Jurkat, Clone E6-1 (cell line): ENCODE results near the gene ZNF555. TPM values are rescaled to one million over a fixed set of nuclear protein-coding genes. Genes with fewer than 3 reads are reported as not detected.
"Not testable (repeated sequence)": the region's sequence is repeated elsewhere in the genome, so short reads cannot be mapped to it uniquely, and the experiment has no call there.

Experiments used
- DNase-seq: peaks from one replicate; pipeline ENCODE4 v3.0.0-alpha.2; 2011; ENCODE audit warnings: low read depth, low spot score
- H3K4me3 ChIP-seq: 2 replicates; pipeline ENCODE4 v1.5.1; 2011; ENCODE audit warnings: mild to moderate bottlenecking, low read length, control low read depth, moderate library complexity
- polyA plus RNA-seq: library from polyadenylated mRNA; unstranded; fragments of >200 nt; gene quantifications from one replicate; pipeline ENCODE4 v1.2.1, GENCODE V29; 2012; ENCODE audit warnings: missing spikeins; ENCODE audit not compliant: insufficient read length, insufficient read depth

ZNF555 gene
- polyA plus RNA-seq: 5.2 TPM

DNA sequence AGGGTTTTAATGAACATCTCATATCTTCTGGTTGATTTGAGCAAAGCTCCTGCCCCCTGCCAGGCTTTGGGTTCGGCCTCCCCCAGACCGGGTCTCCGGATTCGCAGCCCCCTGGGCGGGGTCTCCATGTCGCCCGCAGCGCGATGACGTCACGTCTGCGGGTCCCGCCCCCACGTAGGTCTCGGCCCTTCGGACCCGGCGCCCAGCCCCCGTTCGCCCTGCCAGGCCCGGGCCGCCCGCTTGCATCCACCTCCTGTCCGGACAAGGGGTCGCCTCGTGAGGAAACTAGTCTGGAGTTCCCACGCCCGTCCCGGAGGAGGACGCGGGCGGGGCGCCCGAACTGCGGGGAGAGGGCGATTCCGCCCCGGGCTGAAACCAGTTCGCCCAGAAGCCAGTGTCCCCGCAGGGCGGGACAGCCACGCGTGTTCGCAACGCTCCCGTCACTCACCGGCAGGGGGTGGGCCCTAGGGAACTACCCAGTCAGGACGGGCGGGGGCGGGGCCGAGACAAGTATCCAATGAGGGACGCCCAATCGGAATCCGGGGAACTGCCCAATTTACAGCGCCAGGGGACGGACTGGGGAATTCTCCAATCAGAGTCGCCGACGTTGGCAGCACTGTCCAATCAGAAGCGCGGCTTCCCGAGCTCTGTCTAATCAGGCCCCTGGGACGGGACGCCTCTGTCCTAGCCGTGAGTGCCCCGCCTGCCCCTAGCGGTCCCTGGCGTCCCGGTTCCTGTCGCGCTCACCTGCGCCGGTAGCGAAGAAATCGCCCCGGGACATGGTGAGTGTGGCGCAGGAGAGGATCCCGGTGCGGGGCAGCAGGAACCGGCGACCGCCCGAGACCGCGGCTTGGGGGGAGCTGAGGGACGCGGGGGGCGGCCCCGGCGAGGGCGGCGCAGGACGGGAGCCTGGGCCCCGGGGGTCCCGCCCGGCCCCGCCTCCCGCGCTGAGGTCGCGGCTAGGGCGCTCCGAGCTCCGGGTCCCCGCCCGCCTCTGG lies at the start of gene ZNF555:
ZNF555 (plus strand) TSS at position 682 of the 998 bp plus-strand sequence; CDS start at position 780, 98 bp downstream.
- H3K4me3 ChIP-seq: peak within 1 kb of the TSS; percentile 77
- peak; percentile 99 for DNase-seq

DNA sequence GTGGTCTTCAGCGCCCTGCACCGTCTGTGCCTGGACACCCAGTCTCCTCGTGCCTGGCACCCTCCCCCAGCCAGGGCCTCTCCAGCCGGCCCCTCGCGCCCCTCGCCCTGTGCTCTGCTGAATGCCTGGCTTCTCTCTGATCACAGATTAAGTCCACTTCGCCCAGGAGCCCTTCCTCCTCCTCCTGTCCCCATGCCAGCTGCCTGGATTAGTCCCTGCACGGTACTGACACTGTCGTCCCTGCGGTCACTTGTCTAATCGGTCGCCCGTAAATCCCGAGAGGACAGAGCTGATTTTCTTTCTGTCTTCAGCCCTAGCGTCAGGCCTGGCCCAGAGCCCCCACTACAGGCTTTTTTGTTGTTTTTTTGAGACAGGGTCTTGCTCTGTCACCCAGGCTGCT lies 49.4 kb upstream of the ZNF555 start:
- DNase-seq: no peak
- no peak overlapping the region for H3K4me3 ChIP-seq

GRCh38 chr19:2792666-2793065 lies 48.6 kb upstream of the ZNF555 start:
- H3K4me3 ChIP-seq, DNase-seq: not testable (repeated sequence)

DNA sequence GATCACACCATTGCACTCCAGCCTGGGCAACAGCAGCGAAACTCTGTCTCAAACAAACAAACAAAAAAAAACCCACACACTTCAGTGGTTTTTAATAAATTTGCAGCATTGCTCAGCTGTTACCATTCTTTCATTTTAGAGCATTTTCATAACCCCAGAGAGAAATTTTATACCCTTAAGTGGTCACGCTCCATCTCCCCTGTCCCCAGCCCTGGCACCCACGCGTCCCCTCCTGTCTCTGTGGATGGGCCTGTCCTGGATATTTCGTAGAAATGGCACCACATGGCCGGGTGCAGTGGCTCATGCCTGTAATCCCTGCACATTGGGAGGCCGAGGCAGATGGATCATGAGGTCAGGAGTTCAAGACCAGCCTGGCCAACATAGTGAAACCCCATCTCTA lies 48.1 kb upstream of the ZNF555 start:
- no peak overlapping the region for H3K4me3 ChIP-seq
- DNase-seq: no peak

DNA sequence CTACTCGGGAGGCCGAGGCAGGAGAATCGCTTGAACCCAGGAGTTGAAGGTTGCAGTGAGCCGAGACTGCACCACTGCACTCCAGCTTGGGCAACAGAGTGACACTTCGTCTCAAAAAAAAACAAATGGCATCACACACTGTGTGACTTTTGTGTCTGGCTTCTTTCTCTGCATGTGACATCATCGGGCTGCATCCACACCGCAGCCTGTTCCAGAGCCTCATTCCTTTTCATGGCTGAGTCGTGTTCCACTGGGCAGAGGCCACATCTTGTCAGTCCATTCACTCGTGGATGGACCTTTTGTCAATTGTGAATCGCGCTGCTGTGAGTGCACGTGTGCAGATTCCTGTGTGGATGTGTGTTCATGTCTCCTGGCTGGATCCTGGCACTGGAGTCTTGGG lies 47.7 kb upstream of the ZNF555 start:
- H3K4me3 ChIP-seq: no peak overlapping the region
- DNase-seq: no peak

DNA sequence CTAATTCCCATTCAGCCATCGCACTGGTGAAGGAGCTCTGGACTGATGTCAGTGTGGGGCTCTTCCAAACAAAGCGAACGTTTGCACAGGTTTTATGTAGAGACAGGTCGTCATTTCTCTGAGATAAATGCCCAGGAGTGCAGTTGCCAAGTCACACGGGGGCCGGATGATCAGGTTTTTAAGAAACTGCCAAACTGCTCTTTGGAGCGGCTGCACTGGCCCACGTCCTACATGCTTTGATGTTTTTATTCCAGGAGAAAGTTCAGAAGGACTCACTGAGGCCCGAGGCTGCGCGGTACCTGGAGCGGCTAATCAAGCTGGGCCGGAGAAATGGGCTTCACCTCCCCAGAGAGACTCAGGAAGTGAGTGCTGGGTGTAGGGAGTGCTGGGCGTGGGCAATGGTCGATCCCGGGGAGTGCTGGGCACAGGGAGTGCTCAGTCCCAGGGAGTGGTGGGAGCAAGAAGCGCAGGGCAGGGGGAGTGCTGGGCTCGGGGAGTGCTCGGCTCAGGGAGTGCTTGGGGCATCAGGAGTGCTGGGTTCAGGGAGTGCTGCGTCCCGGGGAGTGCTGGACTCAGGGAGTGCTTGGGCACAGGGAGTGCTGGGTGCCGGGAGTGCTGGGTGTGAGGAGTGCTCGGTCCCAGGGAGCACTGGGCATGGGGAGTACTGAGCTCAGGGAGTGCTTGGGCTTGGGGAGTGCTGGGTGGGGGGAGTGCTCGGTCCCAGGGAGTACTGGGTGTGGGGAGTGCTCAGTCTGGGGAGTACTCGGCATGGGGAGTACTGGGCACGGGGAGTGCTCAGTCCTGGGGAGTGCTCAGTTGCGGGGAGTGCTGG lies 45.2 kb upstream of the ZNF555 start:
- no peak for DNase-seq
- no peak overlapping the region for H3K4me3 ChIP-seq

- no peak overlapping the region for H3K4me3 ChIP-seq
- no peak for DNase-seq
Measured at GRCh38 chr19:2796659-2797266, 44.5 kb upstream of the ZNF555 start.

DNA sequence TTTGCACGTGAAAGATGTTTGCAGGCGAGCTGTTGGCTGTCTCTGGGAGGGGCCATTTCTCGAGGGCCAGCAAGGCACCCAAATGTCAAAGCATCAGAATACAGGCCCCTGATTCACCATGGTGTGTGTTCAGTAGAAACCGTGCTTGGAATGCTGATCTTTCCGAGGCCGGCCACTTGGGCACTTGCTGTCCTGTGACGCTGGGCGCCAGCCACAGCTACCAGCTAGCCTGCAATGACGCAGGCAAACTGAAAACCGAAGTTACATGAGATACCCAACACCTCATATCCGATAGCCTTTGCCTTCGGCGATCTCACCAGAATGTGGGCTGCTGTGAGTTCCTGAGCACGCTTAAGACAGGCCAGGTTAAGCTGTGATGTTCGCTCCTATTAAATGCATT lies 44.0 kb upstream of the ZNF555 start:
- no peak for DNase-seq
- H3K4me3 ChIP-seq: no peak overlapping the region

DNA sequence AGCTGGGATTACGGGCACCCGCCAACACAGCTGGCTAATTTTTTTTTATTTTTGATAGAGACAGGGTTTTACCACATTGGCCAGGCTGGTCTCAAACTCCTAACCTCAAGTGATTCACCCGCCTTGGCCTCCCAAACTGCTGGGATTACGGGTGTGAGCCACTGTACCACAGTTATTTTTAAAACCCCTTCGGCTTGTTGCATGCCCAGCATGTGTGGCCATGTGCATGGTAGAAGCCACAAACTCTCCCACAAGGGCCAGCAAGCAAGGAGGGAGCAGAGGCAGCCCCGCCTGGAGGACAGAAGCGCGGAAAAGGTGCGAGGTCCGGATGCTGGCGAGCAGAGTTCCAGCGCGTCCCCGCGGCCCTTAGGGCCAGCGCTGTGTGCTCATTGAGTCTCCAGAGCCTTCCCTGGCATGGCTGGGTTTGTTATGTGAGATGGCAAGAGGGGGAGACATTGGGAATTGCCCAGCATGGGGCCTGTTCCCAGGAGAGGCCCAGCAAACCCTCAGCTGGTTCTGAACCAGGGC lies 43.1 kb upstream of the ZNF555 start:
- H3K4me3 ChIP-seq: no peak overlapping the region
- DNase-seq: no peak

- H3K4me3 ChIP-seq: no peak overlapping the region
- no peak for DNase-seq
Measured at GRCh38 chr19:2798733-2799132, 42.5 kb upstream of the ZNF555 start.

DNA sequence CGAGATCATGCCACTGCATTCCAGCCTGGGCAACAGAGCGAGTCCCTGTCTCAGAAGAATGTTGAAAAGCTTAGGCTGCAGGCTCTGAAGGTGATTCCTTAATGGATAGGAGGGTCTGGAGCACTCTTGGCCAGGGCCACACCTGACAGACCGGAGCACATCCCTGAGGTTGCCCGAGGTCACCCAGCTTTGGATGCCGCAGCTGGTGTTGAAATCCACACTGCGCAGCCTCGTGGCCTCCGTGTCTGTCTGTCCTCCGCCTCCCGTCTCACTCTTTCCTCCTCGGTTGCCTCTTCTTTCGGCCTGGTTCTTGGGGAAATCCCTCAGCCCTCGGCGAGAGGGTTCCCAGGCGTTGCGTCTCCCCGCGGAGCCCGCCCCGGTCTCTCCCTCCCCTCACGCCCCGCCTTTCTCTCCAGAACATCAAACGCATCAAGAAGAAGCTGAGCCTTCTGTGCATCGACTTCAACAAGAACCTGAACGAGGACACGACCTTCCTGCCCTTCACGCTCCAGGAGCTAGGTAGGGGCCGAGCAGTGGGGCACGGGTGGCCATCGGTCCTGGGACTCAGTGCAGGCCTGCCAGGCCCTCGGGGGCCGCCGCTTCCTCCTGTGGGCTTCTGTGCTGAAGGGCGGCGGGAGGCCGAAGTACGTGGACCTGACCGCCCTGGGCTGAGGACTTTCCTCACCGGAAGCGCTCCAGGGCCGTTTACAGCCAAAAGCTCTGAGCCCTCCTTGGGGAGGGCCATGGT lies 41.8 kb upstream of the ZNF555 start:
- no peak for DNase-seq
- no peak overlapping the region for H3K4me3 ChIP-seq

DNA sequence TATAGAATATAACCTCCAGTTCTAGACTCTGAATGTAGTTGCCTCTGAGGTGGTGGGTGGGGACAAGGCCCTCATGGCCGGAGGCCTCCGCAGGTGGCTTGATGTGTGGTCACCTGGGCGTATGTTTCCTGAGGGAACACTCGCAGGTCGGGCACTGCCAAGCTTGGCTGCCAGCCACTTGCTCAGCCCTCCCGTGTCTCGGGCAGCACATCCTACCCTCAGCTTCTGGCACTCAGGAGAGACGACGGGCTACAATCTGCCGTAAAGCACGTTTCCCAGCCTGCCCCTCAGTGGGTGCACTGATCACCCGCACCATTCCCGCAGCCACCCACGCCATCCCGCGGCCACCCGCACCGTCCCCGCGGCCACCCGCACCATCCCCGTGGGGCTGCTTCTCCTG lies 40.8 kb upstream of the ZNF555 start:
- DNase-seq: no peak
- H3K4me3 ChIP-seq: no peak overlapping the region

GRCh38 chr19:2802826-2803225 lies 38.4 kb upstream of the ZNF555 start:
- no peak overlapping the region for H3K4me3 ChIP-seq

GRCh38 chr19:2803486-2804155 lies 37.7 kb upstream of the ZNF555 start:
- no peak overlapping the region for H3K4me3 ChIP-seq
- DNase-seq: no peak

More at GRCh38 chr19:2802826-2803225, 38.4 kb upstream of the ZNF555 start:
- DNase-seq: no peak

GRCh38 chr19:2804156-2805004 lies 36.9 kb upstream of the ZNF555 start:
- DNase-seq: no peak

DNA sequence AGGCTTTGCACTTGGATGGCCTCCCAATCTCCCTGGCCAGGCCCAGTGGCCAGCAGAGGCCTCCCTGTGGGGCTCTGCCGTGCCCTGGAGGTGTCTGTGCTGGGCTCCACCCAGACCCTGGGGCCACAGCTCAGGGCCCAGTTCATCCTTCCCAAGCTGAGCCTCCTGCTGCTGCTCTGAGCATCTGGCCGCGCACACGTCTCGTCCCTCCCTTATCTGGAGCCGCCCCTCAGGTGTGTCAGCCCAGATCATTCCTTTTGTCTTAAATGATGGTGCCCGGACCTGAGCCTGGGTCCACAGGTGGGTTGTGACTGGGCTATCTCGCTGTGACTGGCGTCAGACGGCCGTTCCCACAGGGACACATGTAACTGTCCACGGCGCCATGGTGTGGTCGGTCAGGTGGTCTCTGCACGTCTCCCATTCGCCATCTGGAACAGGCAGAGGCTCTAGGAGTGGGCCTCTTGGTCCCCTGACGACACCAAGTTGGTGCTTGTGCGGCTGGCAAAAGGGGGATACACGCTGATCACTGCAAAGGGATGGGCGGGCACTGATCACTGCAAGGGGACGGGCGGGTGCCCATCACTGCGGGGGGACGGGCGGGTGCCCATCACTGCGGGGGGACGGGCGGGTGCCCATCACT lies 35.9 kb upstream of the ZNF555 start:
- no peak overlapping the region for H3K4me3 ChIP-seq
- DNase-seq: no peak

More at GRCh38 chr19:2804156-2805004, 36.9 kb upstream of the ZNF555 start:
- H3K4me3 ChIP-seq: no peak overlapping the region
